Measurements from ENCODE around the gene SESTD1. TPM values are rescaled to one million over a fixed set of nuclear protein-coding genes. Genes with fewer than 3 reads are reported as not detected.
A peak's percentile ranks its signal among the peaks of the same experiment; 100 is the strongest.

SESTD1 gene
- total RNA-seq, 1 experiment from 2014 or later = 208 TPM

DNA sequence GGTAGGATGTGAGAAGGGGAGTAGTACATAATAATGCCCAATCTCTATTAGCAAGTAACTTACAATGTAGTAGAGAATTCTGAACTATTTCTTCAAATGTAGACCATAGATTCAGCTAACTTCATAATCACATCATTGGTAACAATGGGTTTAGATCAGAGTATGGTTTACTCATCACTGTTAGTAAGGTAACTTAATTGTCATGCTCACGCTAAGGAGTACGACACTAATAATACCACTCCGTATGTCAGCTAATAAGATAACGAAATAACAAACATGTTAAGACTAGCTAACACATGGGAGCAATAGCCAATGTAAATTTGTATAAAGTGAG, 158.3 kb downstream of the SESTD1 start:
- no TSS peak for BruUV-seq (replicated peaks)
- H3K27ac ChIP-seq = no peak overlapping the region
- TF ChIP-seq, protein P1, sequence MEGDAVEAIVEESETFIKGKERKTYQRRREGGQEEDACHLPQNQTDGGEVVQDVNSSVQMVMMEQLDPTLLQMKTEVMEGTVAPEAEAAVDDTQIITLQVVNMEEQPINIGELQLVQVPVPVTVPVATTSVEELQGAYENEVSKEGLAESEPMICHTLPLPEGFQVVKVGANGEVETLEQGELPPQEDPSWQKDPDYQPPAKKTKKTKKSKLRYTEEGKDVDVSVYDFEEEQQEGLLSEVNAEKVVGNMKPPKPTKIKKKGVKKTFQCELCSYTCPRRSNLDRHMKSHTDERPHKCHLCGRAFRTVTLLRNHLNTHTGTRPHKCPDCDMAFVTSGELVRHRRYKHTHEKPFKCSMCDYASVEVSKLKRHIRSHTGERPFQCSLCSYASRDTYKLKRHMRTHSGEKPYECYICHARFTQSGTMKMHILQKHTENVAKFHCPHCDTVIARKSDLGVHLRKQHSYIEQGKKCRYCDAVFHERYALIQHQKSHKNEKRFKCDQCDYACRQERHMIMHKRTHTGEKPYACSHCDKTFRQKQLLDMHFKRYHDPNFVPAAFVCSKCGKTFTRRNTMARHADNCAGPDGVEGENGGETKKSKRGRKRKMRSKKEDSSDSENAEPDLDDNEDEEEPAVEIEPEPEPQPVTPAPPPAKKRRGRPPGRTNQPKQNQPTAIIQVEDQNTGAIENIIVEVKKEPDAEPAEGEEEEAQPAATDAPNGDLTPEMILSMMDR (conservative IDR thresholded peaks at IDR 0.05) = no peak

DNA sequence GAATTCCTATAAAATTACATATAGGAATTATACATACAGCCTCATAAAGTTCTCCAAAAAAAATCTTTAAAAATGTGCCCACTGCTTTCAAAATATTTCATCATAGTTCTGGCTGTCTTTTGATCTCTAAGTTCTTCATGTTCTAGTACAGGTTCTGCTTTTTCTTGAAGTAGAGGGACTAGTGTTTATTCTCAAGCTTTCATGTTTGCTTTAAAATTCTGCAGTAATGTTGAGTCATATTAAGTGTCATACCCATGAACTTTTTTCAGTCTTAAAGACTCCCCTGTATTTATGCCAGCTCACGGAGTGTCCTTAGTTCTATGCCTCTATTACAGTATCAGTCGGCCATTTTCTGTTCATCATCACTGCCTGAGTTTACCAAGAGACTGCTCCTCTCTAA, 159.9 kb downstream of the SESTD1 start:
- H3K27ac ChIP-seq = no peak overlapping the region
- BruUV-seq (replicated peaks) = TSS peak; percentile 4

More for the DNA sequence above, 158.3 kb downstream of the SESTD1 start:
- ChIA-PET POLR2A (ENCODE audit: unreplicated experiment) (interaction anchor here (0.7 kb wide), 1 partner anchor 304 kb away, joined by 4 read pairs; no protein-coding TSS in a partner anchor), CTCF (interaction anchor here (0.9 kb wide), 1 partner anchor 23 kb away, joined by 3 read pairs; no protein-coding TSS in a partner anchor)
- H3K4me1 ChIP-seq (replicated peaks; ENCODE audit: insufficient read depth) = peaks cover 18% of the 10 kb centered on the region
- H3K9me3 ChIP-seq (ENCODE audit: insufficient read depth, low read depth) = no peaks in the 10 kb centered on the region
- H3K36me3 ChIP-seq (ENCODE audit: low read depth) = peaks cover 10% of the 10 kb centered on the region
- no peaks in the 10 kb centered on the region for H4K20me1 ChIP-seq (ENCODE audit: insufficient read depth)
- no peak overlapping the region for H2AFZ ChIP-seq
- H3K79me2 ChIP-seq (ENCODE audit: low read depth) = no peaks in the 10 kb centered on the region
- no peak for DNase-seq
- H3K4me3 ChIP-seq = no peak overlapping the region
- peaks cover 13% of the 10 kb centered on the region for H3F3A ChIP-seq (ENCODE audit: insufficient read depth, low read depth)
- intact Hi-C loops (cut with micrococcal nuclease; ENCODE audit: unreplicated experiment) = loop anchor here (1.0 to 10.0 kb wide), 3 partner anchors 215 to 342 kb away; no protein-coding TSS in a partner anchor
- H3K9me2 ChIP-seq (ENCODE audit: insufficient read depth) = no peaks in the 10 kb centered on the region
- no peaks in the 10 kb centered on the region for H3K27me3 ChIP-seq (ENCODE audit: insufficient read depth, low read depth)
- H3K4me2 ChIP-seq = no peak overlapping the region

DNA sequence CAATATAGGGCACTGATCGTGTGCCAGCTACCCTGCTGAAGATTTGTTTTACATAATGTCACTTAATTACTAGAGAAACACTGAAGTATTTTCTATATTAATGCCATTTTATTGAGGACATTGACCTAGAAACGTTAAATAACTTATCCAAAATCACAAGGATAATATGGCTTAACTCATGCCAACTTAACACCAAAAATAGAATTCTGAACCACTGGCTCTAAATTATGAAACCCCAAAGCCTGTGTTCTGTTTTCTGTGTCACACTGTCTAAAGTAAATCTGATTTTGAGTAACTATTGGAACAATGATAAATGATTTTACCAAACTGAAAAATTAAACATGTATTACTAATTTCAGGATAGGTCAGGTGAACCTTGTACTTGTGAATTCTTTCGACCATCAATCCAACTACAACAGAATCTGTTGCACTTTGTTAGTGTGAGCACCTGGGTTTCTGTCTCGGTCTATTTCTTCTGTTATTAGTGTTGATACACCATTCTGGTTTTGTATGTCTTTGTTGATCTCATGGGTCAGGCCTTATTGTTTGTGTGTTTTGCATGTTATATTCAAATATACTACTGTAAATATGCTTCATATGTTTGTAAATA, 166.4 kb downstream of the SESTD1 start:
- Histone ChIP-seq H3K4me1 (replicated peaks; ENCODE audit: insufficient read depth) (peaks cover 9% of the 10 kb centered on the region), H3F3A (ENCODE audit: insufficient read depth, low read depth) (peaks cover 3% of the 10 kb centered on the region; the same call in 1 of the 2 replicates), H2AFZ (no peak overlapping the region), H3K4me2 (no peak overlapping the region), H3K27ac (no peak overlapping the region), H3K9me2 (ENCODE audit: insufficient read depth) (no peaks in the 10 kb centered on the region), H3K9me3 (ENCODE audit: insufficient read depth, low read depth) (no peaks in the 10 kb centered on the region; the same call in 1 of the 2 replicates), H3K79me2 (ENCODE audit: low read depth) (no peaks in the 10 kb centered on the region), H3K27me3 (ENCODE audit: insufficient read depth, low read depth) (no peaks in the 10 kb centered on the region), H3K4me3 (no peak overlapping the region), H3K36me3 (ENCODE audit: low read depth) (no peaks in the 10 kb centered on the region), H4K20me1 (ENCODE audit: insufficient read depth) (no peaks in the 10 kb centered on the region)
- POLR2A ChIA-PET (ENCODE audit: unreplicated experiment) = no interaction called here
- CTCF ChIA-PET = no interaction called here
- TF ChIP-seq, protein P1 (conservative IDR thresholded peaks at IDR 0.05) = no peak
- no peak for TF ChIP-seq EZH2 (IDR thresholded peaks at IDR 0.05; ENCODE audit: low read depth)
- BruUV-seq (replicated peaks) = no TSS peak
- intact Hi-C loops (cut with micrococcal nuclease; ENCODE audit: unreplicated experiment) = no loop called here
- DNase-seq = no peak

More for the DNA sequence above, 159.9 kb downstream of the SESTD1 start:
- Histone ChIP-seq H3K9me2 (ENCODE audit: insufficient read depth) (no peaks in the 10 kb centered on the region), H3K9me3 (ENCODE audit: insufficient read depth, low read depth) (no peaks in the 10 kb centered on the region), H3K36me3 (ENCODE audit: low read depth) (peaks cover 10% of the 10 kb centered on the region), H3K4me3 (no peak overlapping the region), H3K4me2 (no peak overlapping the region), H4K20me1 (ENCODE audit: insufficient read depth) (no peaks in the 10 kb centered on the region), H3F3A (ENCODE audit: insufficient read depth, low read depth) (peaks cover 16% of the 10 kb centered on the region), H2AFZ (no peak overlapping the region), H3K27me3 (ENCODE audit: insufficient read depth, low read depth) (no peaks in the 10 kb centered on the region), H3K4me1 (replicated peaks; ENCODE audit: insufficient read depth) (peaks cover 18% of the 10 kb centered on the region), H3K79me2 (ENCODE audit: low read depth) (no peaks in the 10 kb centered on the region)
- intact Hi-C loops (cut with micrococcal nuclease; ENCODE audit: unreplicated experiment) = loop anchor here (10.0 kb wide), 2 partner anchors 310 to 340 kb away; no protein-coding TSS in a partner anchor
- CTCF ChIA-PET = no interaction called here
- POLR2A ChIA-PET (ENCODE audit: unreplicated experiment) = no interaction called here
- DNase-seq = no peak
- no peak for TF ChIP-seq EZH2 (IDR thresholded peaks at IDR 0.05; ENCODE audit: low read depth)
- TF ChIP-seq, protein P1 (conservative IDR thresholded peaks at IDR 0.05) = no peak
